HepG2 (cell line): Measurements from ENCODE around the gene GRAMD4.

Experiments used
- CBX5 ChIP-seq: sonication (generic); formaldehyde crosslinking; IDR thresholded peaks from 2 replicates; pipeline ENCODE4 v1.4.0; 2020; ENCODE audit warnings: missing genetic modification reagents, borderline replicate concordance
- CHD2 ChIP-seq: IDR thresholded peaks from 2 replicates; pipeline ENCODE4 v1.6.1; 2011; ENCODE audit warnings: low read depth, low read length, improper control_type of control experiment
- CREM ChIP-seq, 2 experiments: sonication (generic) in 1 of 2; formaldehyde crosslinking in 1 of 2; IDR thresholded peaks; 2 replicates each; pipeline versions ENCODE4 v1.4.0 to v1.6.1; 2016 to 2020; ENCODE audit warnings: antibody characterized with exemption in 1 of 2, mild to moderate bottlenecking in 1 of 2, missing genetic modification reagents in 1 of 2
- RBAK ChIP-seq: sonication (generic); formaldehyde crosslinking; IDR thresholded peaks from 2 replicates; pipeline ENCODE4 v1.5.1; 2020; ENCODE audit warnings: mild to moderate bottlenecking, missing genetic modification reagents
- TF ChIP-seq, protein P1 (sequence below): sonication (generic); formaldehyde crosslinking; IDR thresholded peaks from 2 replicates; pipeline ENCODE4 v1.5.0; 2020; ENCODE audit warnings: mild to moderate bottlenecking, missing genetic modification reagents, moderate library complexity
- TF ChIP-seq, protein P2 (sequence below): sonication (generic); formaldehyde crosslinking; IDR thresholded peaks from 2 replicates; pipeline ENCODE4 v1.5.0; 2020; ENCODE audit warnings: missing genetic modification reagents, mild to moderate bottlenecking, borderline replicate concordance

GRCh38 chr22:46699091-46699490 is 78.9 kb downstream of the GRAMD4 start:
- TF ChIP-seq, protein P1, sequence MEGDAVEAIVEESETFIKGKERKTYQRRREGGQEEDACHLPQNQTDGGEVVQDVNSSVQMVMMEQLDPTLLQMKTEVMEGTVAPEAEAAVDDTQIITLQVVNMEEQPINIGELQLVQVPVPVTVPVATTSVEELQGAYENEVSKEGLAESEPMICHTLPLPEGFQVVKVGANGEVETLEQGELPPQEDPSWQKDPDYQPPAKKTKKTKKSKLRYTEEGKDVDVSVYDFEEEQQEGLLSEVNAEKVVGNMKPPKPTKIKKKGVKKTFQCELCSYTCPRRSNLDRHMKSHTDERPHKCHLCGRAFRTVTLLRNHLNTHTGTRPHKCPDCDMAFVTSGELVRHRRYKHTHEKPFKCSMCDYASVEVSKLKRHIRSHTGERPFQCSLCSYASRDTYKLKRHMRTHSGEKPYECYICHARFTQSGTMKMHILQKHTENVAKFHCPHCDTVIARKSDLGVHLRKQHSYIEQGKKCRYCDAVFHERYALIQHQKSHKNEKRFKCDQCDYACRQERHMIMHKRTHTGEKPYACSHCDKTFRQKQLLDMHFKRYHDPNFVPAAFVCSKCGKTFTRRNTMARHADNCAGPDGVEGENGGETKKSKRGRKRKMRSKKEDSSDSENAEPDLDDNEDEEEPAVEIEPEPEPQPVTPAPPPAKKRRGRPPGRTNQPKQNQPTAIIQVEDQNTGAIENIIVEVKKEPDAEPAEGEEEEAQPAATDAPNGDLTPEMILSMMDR = no peak
- TF ChIP-seq CREM (IDR thresholded peaks at IDR 0.05) (no peak), CREM (CRISPR knock-in tag; IDR thresholded peaks at IDR 0.05) (no peak), RBAK (CRISPR knock-in tag) (no peak), CHD2 (no peak), CBX5 (CRISPR knock-in tag) (no peak)
- TF ChIP-seq, protein P2, sequence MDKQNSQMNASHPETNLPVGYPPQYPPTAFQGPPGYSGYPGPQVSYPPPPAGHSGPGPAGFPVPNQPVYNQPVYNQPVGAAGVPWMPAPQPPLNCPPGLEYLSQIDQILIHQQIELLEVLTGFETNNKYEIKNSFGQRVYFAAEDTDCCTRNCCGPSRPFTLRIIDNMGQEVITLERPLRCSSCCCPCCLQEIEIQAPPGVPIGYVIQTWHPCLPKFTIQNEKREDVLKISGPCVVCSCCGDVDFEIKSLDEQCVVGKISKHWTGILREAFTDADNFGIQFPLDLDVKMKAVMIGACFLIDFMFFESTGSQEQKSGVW (CRISPR knock-in tag) = no peak
